Stimulated activated CD8-positive, alpha-beta memory T cell treated with anti-CD3 and anti-CD28 coated beads, Interleukin-12 subunit alpha, Interleukin-12 subunit beta, amount 100 ng/mL, for 24 hours (primary cell): Measurements from ENCODE around the gene KCNIP1.

Experiments
- DNase-seq: peaks from one replicate; pipeline ENCODE4 v3.0.0-alpha.2; 2020; ENCODE audit errors: extremely low read depth

The KCNIP1 gene

GRCh38 chr5:170642066-170642735 lies 138.4 kb downstream of the KCNIP1 start:
- no peak for DNase-seq

DNA sequence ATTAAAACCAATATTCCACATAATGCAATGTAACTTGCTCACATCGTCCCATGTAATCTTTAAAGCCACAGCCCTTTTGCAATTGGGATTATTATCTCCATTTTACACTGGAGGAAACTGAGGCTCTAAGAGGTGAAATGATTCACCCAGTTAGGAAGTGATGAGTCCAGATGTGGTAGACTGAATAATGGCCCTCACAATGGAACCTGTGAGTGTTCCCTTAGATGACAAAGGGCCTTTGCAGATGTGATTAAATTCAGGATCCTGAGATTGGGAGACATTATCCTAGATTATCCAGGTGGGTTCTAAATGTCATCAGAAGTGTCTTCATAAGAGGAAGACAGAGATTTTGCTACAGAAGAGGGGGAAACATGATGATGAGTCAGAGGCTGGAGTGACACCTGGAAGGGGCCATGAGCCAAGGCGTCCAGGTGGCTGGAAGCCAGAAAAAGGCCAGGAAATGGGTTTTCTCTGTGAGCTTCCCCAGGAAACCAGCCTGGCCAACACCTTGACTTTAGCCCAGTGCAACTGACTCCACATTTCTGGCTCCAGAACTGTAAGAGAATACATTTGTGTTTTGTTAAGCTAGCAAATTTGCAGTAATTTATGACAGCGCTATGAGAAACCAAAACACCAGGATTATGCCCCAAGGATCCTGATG lies 139.1 kb downstream of the KCNIP1 start:
- no peak for DNase-seq

- no peak for DNase-seq
These were observed 139.8 kb downstream of the KCNIP1 start for GRCh38 chr5:170643591-170643990.

GRCh38 chr5:170644501-170644900 lies 140.7 kb downstream of the KCNIP1 start:
- no peak for DNase-seq

- DNase-seq = no peak
These were observed 144.7 kb downstream of the KCNIP1 start for GRCh38 chr5:170648541-170648940.

- DNase-seq = no peak
These were observed 147.0 kb downstream of the KCNIP1 start for GRCh38 chr5:170650850-170651249.

DNA sequence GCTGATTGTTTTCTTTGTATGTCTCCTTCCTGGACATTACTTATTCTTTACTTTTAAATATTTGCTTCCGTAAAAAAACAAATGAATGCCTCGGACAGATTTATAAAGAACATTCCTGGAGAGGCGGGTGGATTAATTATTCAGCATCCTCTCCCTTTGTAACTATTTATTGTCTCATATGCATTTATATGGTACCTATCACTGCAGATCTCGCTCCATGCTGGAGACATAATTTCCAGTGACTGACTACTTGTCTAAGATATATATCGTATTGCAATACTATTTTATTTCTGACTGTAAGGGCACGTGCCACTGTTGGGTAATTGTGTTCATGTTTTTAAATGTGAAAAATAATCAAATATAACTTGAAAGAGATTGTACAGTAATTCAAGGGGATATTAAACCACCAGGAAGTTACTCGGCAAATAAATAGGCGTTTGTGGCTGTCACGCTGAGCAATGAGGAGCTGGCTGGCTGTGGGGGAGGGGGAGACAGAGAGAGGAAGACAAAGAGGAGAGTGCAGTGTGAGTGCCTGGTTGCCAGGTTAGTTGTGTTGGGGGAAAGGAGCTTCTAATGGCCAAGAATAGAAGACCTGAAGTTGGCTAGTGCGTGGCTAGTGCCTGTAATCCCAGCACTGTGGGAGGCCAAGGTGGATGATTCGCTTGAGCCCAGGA lies 147.9 kb downstream of the KCNIP1 start:
- DNase-seq = no peak

DNA sequence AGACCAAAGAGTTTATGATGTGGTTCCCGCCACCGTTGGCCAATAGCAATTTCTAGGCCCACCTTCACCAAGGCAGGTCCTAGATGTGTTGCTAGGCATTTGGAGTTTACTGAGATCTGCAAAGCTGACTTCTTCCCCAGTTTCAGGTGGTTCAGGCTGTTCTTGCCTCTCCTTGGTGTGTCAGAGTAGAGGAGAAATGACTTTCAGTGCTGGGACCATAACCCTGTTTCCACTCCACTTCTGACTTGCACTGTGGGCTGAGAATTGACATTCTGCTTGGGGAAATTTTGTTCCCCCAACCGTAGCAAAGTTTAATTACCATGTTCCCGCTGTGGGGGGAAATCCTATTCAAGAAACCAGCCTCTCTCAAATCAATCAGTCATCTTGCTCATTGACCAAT lies 151.7 kb downstream of the KCNIP1 start:
- DNase-seq = no peak

- DNase-seq = no peak
These were observed 152.1 kb downstream of the KCNIP1 start for GRCh38 chr5:170655920-170656319.

- DNase-seq = no peak
These were observed 152.5 kb downstream of the KCNIP1 start for GRCh38 chr5:170656346-170656745.

DNA sequence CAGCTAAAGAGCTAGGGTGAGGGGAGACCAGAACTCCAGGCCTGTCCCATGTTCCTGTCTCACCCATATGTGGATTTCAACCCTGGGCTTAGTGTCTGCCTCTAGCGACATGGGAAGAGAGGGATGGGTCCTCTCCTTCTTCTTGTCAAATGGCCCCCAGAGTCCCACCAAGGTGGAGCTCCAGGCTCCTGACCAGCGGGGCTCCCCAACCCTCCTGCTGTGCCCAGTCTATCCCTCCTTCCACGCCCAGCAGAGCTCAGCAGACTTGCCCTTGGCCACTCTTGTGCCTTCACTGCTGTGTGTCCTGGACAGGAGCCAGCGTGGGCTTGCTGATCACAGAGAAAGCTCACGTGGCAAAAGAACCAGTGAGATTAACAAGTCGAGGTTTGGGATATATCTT lies 156.7 kb downstream of the KCNIP1 start:
- no peak for DNase-seq

GRCh38 chr5:170662966-170663365 lies 159.1 kb downstream of the KCNIP1 start:
- DNase-seq = no peak

DNA sequence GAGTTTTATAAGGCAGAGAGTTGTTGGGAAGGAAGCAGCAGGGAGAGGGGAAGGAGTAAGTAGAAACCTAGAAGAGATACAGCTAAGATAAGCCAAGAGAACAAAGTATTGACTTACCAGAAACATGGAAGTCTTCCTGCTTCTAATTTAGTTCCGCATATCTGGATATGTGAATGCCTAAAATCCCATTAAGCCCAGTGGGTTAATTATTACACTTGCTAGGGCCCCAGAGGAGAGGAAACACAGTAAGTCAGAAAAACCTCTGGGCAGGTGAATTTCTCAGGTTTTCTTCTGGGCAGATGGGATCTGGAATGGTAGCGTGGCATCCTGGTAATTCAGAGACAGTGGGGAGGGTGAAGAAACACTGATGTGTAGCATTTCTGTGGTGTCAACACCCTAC lies 175.0 kb downstream of the KCNIP1 start:
- no peak for DNase-seq

DNA sequence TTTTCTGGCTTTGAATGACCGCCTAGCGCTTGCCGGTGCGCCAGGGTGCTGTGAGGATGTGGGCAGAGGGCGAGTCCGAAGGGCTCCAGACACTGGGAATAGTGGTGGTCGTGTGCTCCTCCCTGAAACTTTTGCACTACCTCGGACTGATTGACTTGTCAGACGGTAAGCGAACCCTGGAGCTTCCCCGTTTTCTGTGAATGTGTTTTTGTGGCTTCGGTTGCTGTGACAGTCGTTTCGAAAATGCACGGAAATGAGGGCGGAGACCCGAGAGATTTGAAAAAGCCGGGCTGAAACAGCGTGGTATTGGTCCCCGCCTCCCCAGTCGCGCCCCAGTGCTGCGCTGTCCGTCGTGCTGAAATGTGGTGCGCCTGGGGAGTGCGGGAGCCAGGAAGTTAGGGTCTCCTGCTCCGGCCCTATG lies 177.2 kb downstream of the KCNIP1 start:
- no peak for DNase-seq

- no peak for DNase-seq
These were observed 187.8 kb downstream of the KCNIP1 start for GRCh38 chr5:170691657-170692056.

- no peak for DNase-seq
These were observed 189.9 kb downstream of the KCNIP1 start for GRCh38 chr5:170693701-170694100.

- no peak for DNase-seq
These were observed 191.1 kb downstream of the KCNIP1 start for GRCh38 chr5:170694911-170695310.

DNA sequence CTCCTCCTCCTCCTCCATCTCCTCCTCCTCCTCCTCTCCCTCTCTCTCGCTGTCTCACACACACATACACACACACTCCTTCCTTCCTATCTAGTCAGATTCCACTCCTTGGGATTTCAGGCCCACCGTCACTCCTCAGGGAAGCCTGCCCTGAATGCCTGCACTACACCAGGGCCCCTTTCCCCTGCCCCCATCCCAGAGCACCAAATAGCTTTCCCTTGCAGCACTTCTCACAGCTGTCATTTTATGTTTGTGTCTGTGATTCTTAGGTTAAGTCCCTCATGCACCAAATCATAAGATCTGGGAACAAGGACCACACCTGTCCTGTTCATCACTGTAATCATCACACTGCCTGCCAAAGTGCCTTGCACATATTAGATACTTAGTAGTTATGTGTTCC lies 193.2 kb downstream of the KCNIP1 start:
- no peak for DNase-seq

DNA sequence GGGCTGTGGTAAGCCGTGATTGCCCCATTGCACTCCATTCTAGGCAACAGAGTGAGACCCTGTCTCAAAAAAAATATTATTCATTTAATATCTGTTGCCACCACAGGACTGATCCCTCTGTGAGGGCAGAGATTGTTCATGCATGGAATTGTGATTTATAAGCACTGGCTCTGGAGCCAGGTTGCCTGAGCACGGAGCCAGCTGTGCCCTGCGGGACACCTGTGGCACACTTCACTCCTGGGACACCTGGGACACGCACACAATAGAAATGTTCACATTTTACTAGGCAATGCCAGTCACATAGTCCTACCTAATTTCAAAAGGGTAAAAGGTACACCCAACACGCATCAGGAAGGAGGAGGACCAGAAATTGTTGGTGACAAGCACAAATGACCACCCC lies 196.7 kb downstream of the KCNIP1 start:
- DNase-seq = no peak

- no peak for DNase-seq
These were observed 197.5 kb downstream of the KCNIP1 start for GRCh38 chr5:170701334-170701733.

GRCh38 chr5:170704417-170705192 lies 200.8 kb downstream of the KCNIP1 start:
- DNase-seq = no peak

DNA sequence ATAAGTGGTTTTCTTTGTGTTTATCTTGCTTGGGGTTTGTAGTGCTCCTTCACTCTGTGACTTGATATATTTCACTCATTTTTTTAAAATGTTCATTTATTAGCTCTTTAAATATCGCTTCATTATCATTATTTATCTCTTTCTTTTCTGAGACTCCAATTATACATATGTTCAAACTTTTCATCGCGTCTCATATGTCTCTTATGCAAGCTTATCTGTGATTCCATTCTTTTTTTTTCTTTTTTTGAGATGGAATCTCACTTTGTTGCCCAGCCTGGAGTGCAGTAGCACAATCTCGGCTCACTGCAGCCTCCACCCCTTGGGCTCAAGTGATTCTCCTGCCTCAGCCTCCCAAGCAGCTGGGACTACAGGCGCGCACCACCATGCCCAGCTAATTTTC lies 205.8 kb downstream of the KCNIP1 start:
- DNase-seq = no peak
